B cell (primary cell): Measurements from ENCODE around the gene SMIM26. TPM values are rescaled to one million over a fixed set of nuclear protein-coding genes. Genes with fewer than 3 reads are reported as not detected.
"Not testable (repeated sequence)": the region's sequence is repeated elsewhere in the genome, so short reads cannot be mapped to it uniquely, and the experiment has no call there.

Experiments
- ATAC-seq: fragments of 200-7000 bp; cut with Tn5 transposase; one replicate; pipeline ENCODE4 v1.10.0; 2021; ENCODE audit warnings: low read depth, mild to moderate bottlenecking, moderate number of reproducible peaks, moderate library complexity
- CTCF ChIA-PET: fragments of 350-600 bp; sonication (Branson Sonifier 250); formaldehyde crosslinking; loops from one replicate; lab custom pipeline; 2021; ENCODE audit warnings: antibody characterized with exemption, inconsistent platforms; lab: Charles Lee
- POLR2A ChIA-PET: fragments of 350-600 bp; sonication (Branson Sonifier 250); formaldehyde crosslinking; loops from one replicate; lab custom pipeline; 2021; ENCODE audit warnings: antibody characterized with exemption; lab: Charles Lee
- DNase-seq: peaks from one replicate; pipeline ENCODE4 v3.0.0; 2013
- H2AFZ ChIP-seq: 2 replicates; pipeline ENCODE4 v1.6.1; 2012; ENCODE audit warnings: mild to moderate bottlenecking, low read depth, low read length; ENCODE audit not compliant: insufficient read depth, poor library complexity, severe bottlenecking
- H3K27ac ChIP-seq, 2 donors: 1 replicate in 1 of 2; 2 replicates in 1 of 2; pipeline ENCODE4 v1.5.1; 2012 to 2013; ENCODE audit warnings: low read length in 2 of 2, mild to moderate bottlenecking in 2 of 2, moderate library complexity in 1 of 2
- H3K27me3 ChIP-seq, 4 experiments: fragments of 200-600 bp in 1 of 4; sonication (generic) in 1 of 4; replicated peaks in 1 of 4; 1 replicate in 2 of 4; 2 replicates in 2 of 4; pipeline versions ENCODE4 v1.6.1 to v1.7.0; 2013 to 2016; ENCODE audit warnings: low read length in 3 of 4, mild to moderate bottlenecking in 2 of 4, mixed read lengths in 1 of 4, moderate library complexity in 1 of 4; ENCODE audit not compliant: insufficient read depth in 4 of 4, control insufficient read depth in 3 of 4; ENCODE audit errors: control extremely low read depth in 1 of 4
- H3K36me3 ChIP-seq, 2 experiments: replicated peaks in 1 of 2; 1 replicate in 1 of 2; 2 replicates in 1 of 2; pipeline versions ENCODE4 v1.6.1 to v1.7.1; 2013; ENCODE audit warnings: low read length in 1 of 2; ENCODE audit not compliant: insufficient read depth in 2 of 2, control insufficient read depth in 1 of 2; ENCODE audit errors: control extremely low read depth in 1 of 2, extremely low read depth in 1 of 2
- H3K4me1 ChIP-seq, 2 donors: fragments of 200-600 bp in 1 of 2; sonication (generic) in 1 of 2; 1 replicate in 1 of 2; 2 replicates in 1 of 2; pipeline versions ENCODE4 v1.5.1 to v1.6.1; 2013 to 2017; ENCODE audit warnings: low read length in 2 of 2; ENCODE audit not compliant: control insufficient read depth in 2 of 2, insufficient read depth in 2 of 2
- H3K4me2 ChIP-seq: replicated peaks from 2 replicates; pipeline ENCODE3; 2012; ENCODE audit warnings: mild to moderate bottlenecking, low read depth, low read length; ENCODE audit not compliant: poor library complexity, severe bottlenecking
- H3K4me3 ChIP-seq, 5 experiments: fragments of 200-600 bp in 1 of 5; sonication (generic) in 1 of 5; 1 replicate in 3 of 5; 2 replicates in 2 of 5; pipeline versions ENCODE4 v1.5.1 to v1.7.0; 2011 to 2016; ENCODE audit warnings: low read length in 4 of 5, mild to moderate bottlenecking in 4 of 5, low read depth in 2 of 5, control low read depth in 1 of 5, moderate library complexity in 1 of 5; ENCODE audit not compliant: insufficient read depth in 1 of 5; ENCODE audit errors: control extremely low read depth in 1 of 5, extremely low read depth in 1 of 5
- H3K79me2 ChIP-seq: fragments of 200-600 bp; sonication (generic); one replicate; pipeline ENCODE4 v1.6.0; 2016; ENCODE audit warnings: low read length; ENCODE audit not compliant: control insufficient read depth, insufficient read depth
- H3K9ac ChIP-seq: fragments of 200-600 bp; sonication (generic); 2 replicates; pipeline ENCODE4 v1.6.1; 2017; ENCODE audit warnings: mild to moderate bottlenecking, low read length, moderate library complexity
- H3K9me3 ChIP-seq, 3 donors: one replicate each; pipeline versions ENCODE4 v1.6.1 to v1.7.1; 2013; ENCODE audit warnings: low read length in 2 of 3; ENCODE audit not compliant: control insufficient read depth in 2 of 3, insufficient read depth in 1 of 3; ENCODE audit errors: control extremely low read depth in 1 of 3
- H4K20me1 ChIP-seq: 2 replicates; pipeline ENCODE4 v1.6.0; 2012; ENCODE audit warnings: mild to moderate bottlenecking, low read length; ENCODE audit not compliant: insufficient read depth, control insufficient read depth, poor library complexity, severe bottlenecking
- H3K27ac Mint-ChIP-seq: one replicate; pipeline ENCODE4 v1.8.0; 2021; ENCODE audit warnings: mixed read lengths
- H3K27me3 Mint-ChIP-seq: one replicate; pipeline ENCODE4 v1.8.0; 2021; ENCODE audit warnings: mixed read lengths
- H3K4me1 Mint-ChIP-seq: one replicate; pipeline ENCODE4 v1.8.0; 2021; ENCODE audit warnings: mixed read lengths
- H3K4me3 Mint-ChIP-seq: one replicate; pipeline ENCODE4 v1.8.0; 2021; ENCODE audit warnings: mixed read lengths
- H3K9me3 Mint-ChIP-seq: one replicate; pipeline ENCODE4 v1.8.0; 2022; ENCODE audit warnings: mixed read lengths; ENCODE audit not compliant: insufficient read depth
- EZH2 ChIP-seq: IDR thresholded peaks from 2 replicates; pipeline ENCODE4 v1.6.1; 2012; ENCODE audit warnings: borderline replicate concordance, low read depth, mild to moderate bottlenecking, moderate library complexity, low read length; ENCODE audit not compliant: insufficient read depth, poor library complexity, severe bottlenecking
- WGBS: methylation state at CpG from one replicate; pipeline ENCODE4 v1.1.5; 2013; ENCODE audit warnings: missing lambda C conversion rate; ENCODE audit not compliant: insufficient coverage; 5-methylcytosine and 5-hydroxymethylcytosine counted together
- intact Hi-C: fragments of 100-400 bp; cut with micrococcal nuclease; formaldehyde crosslinking; loops from one replicate; pipeline ENCODE4 v1.10.0; 2022
- polyA minus RNA-seq: library from RNA; depleted of rRNA, polyadenylated mRNA; stranded (reverse); fragments of >200 nt; gene quantifications from 2 replicates; pipeline ENCODE4 v1.2.3, GENCODE V29; 2012
- polyA plus RNA-seq: library from polyadenylated mRNA; depleted of rRNA; stranded (reverse); fragments of >200 nt; gene quantifications from 2 replicates; pipeline ENCODE4 v1.2.3, GENCODE V29; 2012
- total RNA-seq, 2 donors: library from RNA; stranded (reverse); fragments of 120-200 nt in 1 of 2; gene quantifications; 1 replicate in 1 of 2; 2 replicates in 1 of 2; pipeline versions ENCODE4 v1.2.3 to v1.2.4, GENCODE V29; 2013 to 2022
- TF ChIP-seq, protein P1 (sequence below): fragments of 200-600 bp; IDR thresholded peaks from one replicate; pipeline ENCODE4 v1.8.0; 2022; ENCODE audit warnings: antibody characterized with exemption, mild to moderate bottlenecking

Gene SMIM26, protein sequence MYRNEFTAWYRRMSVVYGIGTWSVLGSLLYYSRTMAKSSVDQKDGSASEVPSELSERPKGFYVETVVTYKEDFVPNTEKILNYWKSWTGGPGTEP
- total RNA-seq (47.4 and 47.7 TPM in 2 replicates), polyA plus RNA-seq (100 and 143 TPM in 2 replicates), polyA minus RNA-seq (28.6 and 72.1 TPM in 2 replicates)
- 99.6 TPM for total RNA-seq (2013)

DNA sequence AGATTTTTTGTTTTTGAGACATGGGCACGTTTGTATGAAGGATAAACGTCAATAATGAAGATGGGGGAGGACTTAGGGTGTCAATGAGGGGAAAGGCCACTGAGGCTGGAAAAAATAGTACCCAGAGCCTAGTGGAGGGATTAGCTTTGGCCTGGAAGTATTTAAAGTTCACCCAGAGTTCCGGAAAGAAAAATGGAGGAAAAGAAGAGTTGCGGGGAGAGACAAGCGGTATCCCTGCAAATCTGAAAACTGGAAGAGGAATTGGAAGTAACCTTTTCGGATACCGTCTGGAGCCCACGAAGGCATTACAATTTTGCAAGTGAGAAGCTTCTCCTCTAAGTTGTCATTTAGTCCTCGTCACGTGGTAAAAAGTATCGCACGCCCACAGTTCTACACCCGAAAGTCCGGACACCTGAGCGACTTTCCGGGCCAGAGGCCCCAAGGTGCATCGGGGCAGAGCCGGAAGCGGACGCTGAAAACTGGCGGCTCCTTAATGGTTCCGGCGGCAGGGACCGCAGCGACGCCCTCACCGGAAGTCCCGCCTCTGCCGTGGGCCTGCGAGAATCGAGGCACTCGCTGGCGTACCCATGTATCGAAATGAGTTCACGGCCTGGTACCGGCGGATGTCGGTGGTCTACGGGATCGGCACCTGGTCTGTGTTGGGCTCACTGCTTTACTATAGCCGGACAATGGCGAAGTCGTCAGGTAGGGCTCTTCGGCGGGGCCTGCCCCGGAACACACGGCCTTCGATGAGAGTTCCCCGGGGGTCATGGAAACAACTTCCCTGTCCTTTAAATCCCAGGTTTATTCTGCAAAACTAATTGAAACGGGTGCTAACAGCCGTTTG is at the start of gene SMIM26:
SMIM26 (plus strand) TSS at position 541 of the 847 bp plus-strand sequence; CDS start at position 588, 47 bp downstream.
- DNase-seq (peak; percentile 95), ATAC-seq (peak; percentile 98)
- Histone ChIP-seq H3K79me2 (peaks cover 18% of the 10 kb centered on the region), H3K4me1 (peaks cover 12 to 13% of the 10 kb centered on the region in 2 donors), H3K9ac (peak within 1 kb of the TSS; percentile 95), H2AFZ (peak within 1 kb of the TSS; percentile 95), H3K36me3 (peaks cover 2 to 19% of the 10 kb centered on the region in 2 experiments), H3K4me2 (peak within 1 kb of the TSS; percentile 83), H3K9me3 (peaks cover 0 to 4% (median 0%) of the 10 kb centered on the region in 3 donors), H4K20me1 (no peaks in the 10 kb centered on the region), H3K4me3 (peak within 1 kb of the TSS; percentile 67 to 88 (median 80)), H3K27ac (peak within 1 kb of the TSS; percentile 84 to 91), H3K27me3 (no peaks in the 10 kb centered on the region)
- CTCF ChIA-PET = no interaction called here
- Mint-ChIP-seq H3K27me3 (no peaks in the 10 kb centered on the region), H3K27ac (peak within 1 kb of the TSS; percentile 97), H3K4me3 (peak within 1 kb of the TSS; percentile 99), H3K9me3 (peaks cover 3% of the 10 kb centered on the region), H3K4me1 (peaks cover 18% of the 10 kb centered on the region)
- under 1% methylated on average over 49 of the region's 51 CpGs for WGBS
- TF ChIP-seq, protein P1, sequence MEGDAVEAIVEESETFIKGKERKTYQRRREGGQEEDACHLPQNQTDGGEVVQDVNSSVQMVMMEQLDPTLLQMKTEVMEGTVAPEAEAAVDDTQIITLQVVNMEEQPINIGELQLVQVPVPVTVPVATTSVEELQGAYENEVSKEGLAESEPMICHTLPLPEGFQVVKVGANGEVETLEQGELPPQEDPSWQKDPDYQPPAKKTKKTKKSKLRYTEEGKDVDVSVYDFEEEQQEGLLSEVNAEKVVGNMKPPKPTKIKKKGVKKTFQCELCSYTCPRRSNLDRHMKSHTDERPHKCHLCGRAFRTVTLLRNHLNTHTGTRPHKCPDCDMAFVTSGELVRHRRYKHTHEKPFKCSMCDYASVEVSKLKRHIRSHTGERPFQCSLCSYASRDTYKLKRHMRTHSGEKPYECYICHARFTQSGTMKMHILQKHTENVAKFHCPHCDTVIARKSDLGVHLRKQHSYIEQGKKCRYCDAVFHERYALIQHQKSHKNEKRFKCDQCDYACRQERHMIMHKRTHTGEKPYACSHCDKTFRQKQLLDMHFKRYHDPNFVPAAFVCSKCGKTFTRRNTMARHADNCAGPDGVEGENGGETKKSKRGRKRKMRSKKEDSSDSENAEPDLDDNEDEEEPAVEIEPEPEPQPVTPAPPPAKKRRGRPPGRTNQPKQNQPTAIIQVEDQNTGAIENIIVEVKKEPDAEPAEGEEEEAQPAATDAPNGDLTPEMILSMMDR = no peak
- TF ChIP-seq EZH2 = no peak
- POLR2A ChIA-PET = interaction anchor here (0.6 to 1.9 kb wide), 3 partner anchors 21 to 100 kb away, joined by 3 to 8 read pairs (median 6); partner anchors contain the start of genes DZANK1, POLR3F and SEC23B
- intact Hi-C loops = loop anchor here (1.0 to 10.0 kb wide), 9 partner anchors 20 to 1485 kb away; partner anchors contain the start of genes CFAP61, CRNKL1, DZANK1 and MGME1

DNA sequence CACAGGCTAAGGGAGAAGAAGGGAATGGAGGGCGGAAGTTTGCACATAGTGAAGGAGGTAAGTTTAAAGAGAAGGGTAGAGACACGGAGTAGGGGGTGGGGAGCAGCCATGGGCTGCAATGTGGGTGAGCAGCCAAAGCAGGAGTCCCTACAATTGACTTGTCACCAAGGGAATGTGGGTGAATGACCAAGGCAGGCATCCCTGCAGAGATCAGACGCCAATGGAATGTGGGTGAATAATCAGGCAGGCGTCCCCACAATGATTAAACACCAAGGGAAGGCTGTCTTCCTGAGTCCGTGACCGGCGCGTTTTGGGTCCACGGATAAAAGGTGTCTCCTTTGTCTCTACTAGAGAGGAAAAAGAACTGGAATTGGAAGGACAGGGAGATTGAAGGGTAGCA is 45.2 kb upstream of the SMIM26 start:
- H3K4me1 Mint-ChIP-seq, POLR2A ChIA-PET, H3K27me3 ChIP-seq, H2AFZ ChIP-seq, H3K4me3 ChIP-seq, H3K27ac ChIP-seq, H3K9me3 Mint-ChIP-seq, DNase-seq, H3K79me2 ChIP-seq, H3K4me2 ChIP-seq, H3K27me3 Mint-ChIP-seq, H3K4me3 Mint-ChIP-seq, H3K4me1 ChIP-seq, H3K27ac Mint-ChIP-seq, intact Hi-C loops, H3K9me3 ChIP-seq, H3K9ac ChIP-seq, H4K20me1 ChIP-seq, ATAC-seq, CTCF ChIA-PET: not testable (repeated sequence)
- WGBS = 98% methylated on average over 8 of the region's 9 CpGs
- H3K36me3 ChIP-seq = peaks cover 14 to 34% of the 10 kb centered on the region in 2 experiments
